HepG2 (cell line): Measurements from ENCODE around the gene FTL. TPM values are rescaled to one million over a fixed set of nuclear protein-coding genes. Genes with fewer than 3 reads are reported as not detected.
A peak's percentile ranks its signal among the peaks of the same experiment; 100 is the strongest.

Experiments
- ATAC-seq: fragments of 200-7000 bp; cut with Tn5 transposase; 3 replicates; pipeline ENCODE4 v1.9.1; 2020; ENCODE audit warnings: mild to moderate bottlenecking, moderate library complexity
- BruUV-seq: library from RNA; stranded (reverse); fragments of 400-500 nt; replicated peaks from 2 replicates; lab custom pipeline; 2021; lab: Mats Ljungman, UMichigan
- CTCF ChIA-PET: fragments of 300-600 bp; formaldehyde crosslinking; extraction: SDS; loops from one replicate; lab custom pipeline; 2021; ENCODE audit warnings: low total read pairs, inconsistent platforms, low intra/inter-chr PET ratio; lab: Yijun Ruan, JAX
- POLR2A ChIA-PET: fragments of 350-600 bp; sonication (Branson Sonifier 250); formaldehyde crosslinking; loops from one replicate; lab custom pipeline; 2020; ENCODE audit warnings: antibody characterized with exemption, inconsistent platforms; lab: Yijun Ruan, JAX
- DNase-seq: peaks from one replicate; pipeline ENCODE4 v3.0.0-alpha.2; 2015; ENCODE audit warnings: low spot score
- FAIRE-seq: peaks from 3 replicates; lab custom pipeline; 2011; peaks lifted over from hg19 to GRCh38; lab: Jason Lieb, UNC
- H2AFZ ChIP-seq: one replicate; pipeline ENCODE4 v1.6.1; 2011; ENCODE audit warnings: low read length, inconsistent platforms
- H3K27ac ChIP-seq: fragments of 300-600 bp; 3 replicates; pipeline ENCODE4 v1.8.0; 2011; ENCODE audit warnings: mixed run types, mild to moderate bottlenecking, mixed read lengths, low read length, inconsistent platforms; ENCODE audit not compliant: insufficient read depth; ENCODE audit errors: extremely low read length
- H3K27me3 ChIP-seq, 2 experiments: fragments of 200-600 bp in 1 of 2; 2 replicates in 1 of 2; 3 replicates in 1 of 2; pipeline versions ENCODE4 v1.6.0 to v1.8.0; 2011; ENCODE audit warnings: low read length in 2 of 2, mild to moderate bottlenecking in 2 of 2, moderate library complexity in 2 of 2, inconsistent platforms in 1 of 2; ENCODE audit not compliant: insufficient read depth in 2 of 2, control insufficient read depth in 1 of 2
- H3K36me3 ChIP-seq, 2 experiments: fragments of 200-600 bp in 1 of 2; replicated peaks in 1 of 2; 2 replicates in 1 of 2; 3 replicates in 1 of 2; pipeline versions ENCODE4 v1.5.1 to v1.8.0; 2011; ENCODE audit warnings: low read length in 2 of 2, inconsistent platforms in 1 of 2; ENCODE audit not compliant: insufficient read depth in 2 of 2, control insufficient read depth in 1 of 2
- H3K4me1 ChIP-seq: 2 replicates; pipeline ENCODE4 v1.5.1; 2012; ENCODE audit warnings: low read length, inconsistent platforms; ENCODE audit not compliant: insufficient read depth
- H3K4me2 ChIP-seq: 2 replicates; pipeline ENCODE4 v1.6.0; 2011; ENCODE audit warnings: low read depth, low read length, inconsistent platforms
- H3K4me3 ChIP-seq, 3 experiments: fragments of 200-600 bp in 1 of 3; sonication (generic), shearing (Covaris generic) in 1 of 3; replicated peaks in 1 of 3; 2 replicates each; pipeline ENCODE4 v1.5.1; 2011 to 2016; ENCODE audit warnings: low read length in 3 of 3, inconsistent platforms in 2 of 3, low read depth in 2 of 3, mild to moderate bottlenecking in 2 of 3, control low read depth in 1 of 3, mixed read lengths in 1 of 3; ENCODE audit not compliant: insufficient read depth in 1 of 3
- H3K79me2 ChIP-seq: one replicate; pipeline ENCODE4 v1.6.1; 2011; ENCODE audit warnings: low read length, inconsistent platforms; ENCODE audit not compliant: insufficient read depth
- H3K9ac ChIP-seq: 2 replicates; pipeline ENCODE4 v1.6.0; 2011; ENCODE audit warnings: mild to moderate bottlenecking, low read depth, low read length, inconsistent platforms; ENCODE audit not compliant: insufficient read depth
- H3K9me3 ChIP-seq: 2 replicates; pipeline ENCODE4 v1.5.1; 2012; ENCODE audit warnings: mild to moderate bottlenecking, low read length
- H4K20me1 ChIP-seq: 2 replicates; pipeline ENCODE4 v1.6.0; 2011; ENCODE audit warnings: inconsistent platforms, mild to moderate bottlenecking, low read length, moderate library complexity; ENCODE audit not compliant: insufficient read depth
- ATRX ChIP-seq: sonication (generic); formaldehyde crosslinking; IDR thresholded peaks from 2 replicates; pipeline ENCODE4 v1.4.0; 2020; ENCODE audit warnings: missing genetic modification reagents, borderline replicate concordance
- BORCS8-MEF2B ChIP-seq: sonication (generic); formaldehyde crosslinking; IDR thresholded peaks from 2 replicates; pipeline ENCODE4 v1.8.0; 2022; ENCODE audit warnings: mild to moderate bottlenecking, missing genetic modification reagents
- ELF4 ChIP-seq: sonication (generic); formaldehyde crosslinking; IDR thresholded peaks from 2 replicates; pipeline ENCODE4 v1.5.0; 2020; ENCODE audit warnings: missing genetic modification reagents, mild to moderate bottlenecking, moderate library complexity, borderline replicate concordance
- FOSL1 ChIP-seq: sonication (generic); formaldehyde crosslinking; IDR thresholded peaks from 2 replicates; pipeline ENCODE4 v1.9.0; 2021; ENCODE audit warnings: missing genetic modification reagents, borderline replicate concordance
- HIVEP1 ChIP-seq: sonication (generic); formaldehyde crosslinking; IDR thresholded peaks from 2 replicates; pipeline ENCODE4 v1.4.0; 2020; ENCODE audit warnings: mild to moderate bottlenecking, missing genetic modification reagents
- KDM3A ChIP-seq: IDR thresholded peaks from 2 replicates; pipeline ENCODE4 v1.6.1; 2018; ENCODE audit warnings: low read depth, missing compliant biosample characterization
- NFE2L1 ChIP-seq: sonication (generic); formaldehyde crosslinking; IDR thresholded peaks from 2 replicates; pipeline ENCODE4 v1.4.0; 2020; ENCODE audit warnings: missing genetic modification reagents, mild to moderate bottlenecking, borderline replicate concordance
- SMC3 ChIP-seq: IDR thresholded peaks from 2 replicates; pipeline ENCODE4 v1.6.1; 2011; ENCODE audit warnings: low read length, improper control_type of control experiment
- SOX13 ChIP-seq, 3 experiments: fragments of 450-650 bp in 1 of 3; sonication (generic) in 1 of 3; formaldehyde crosslinking in 1 of 3; IDR thresholded peaks in 2 of 3; conservative IDR thresholded peaks in 1 of 3; 2 replicates each; pipeline versions ENCODE4 v1.5.0 to v1.6.1; 2016 to 2020; ENCODE audit warnings: antibody characterized with exemption in 1 of 3, mild to moderate bottlenecking in 1 of 3, missing compliant biosample characterization in 1 of 3, missing genetic modification reagents in 1 of 3, moderate library complexity in 1 of 3
- TBX2 ChIP-seq: sonication (generic); formaldehyde crosslinking; IDR thresholded peaks from 2 replicates; pipeline ENCODE4 v1.5.0; 2020; ENCODE audit warnings: missing genetic modification reagents, mild to moderate bottlenecking, borderline replicate concordance
- ZBTB21 ChIP-seq: sonication (generic); formaldehyde crosslinking; IDR thresholded peaks from 2 replicates; pipeline ENCODE4 v1.4.0; 2020; ENCODE audit warnings: missing genetic modification reagents
- ZNF326 ChIP-seq: sonication (generic); formaldehyde crosslinking; IDR thresholded peaks from 2 replicates; pipeline ENCODE4 v1.4.0; 2020; ENCODE audit warnings: missing genetic modification reagents, borderline replicate concordance
- ZNF724P ChIP-seq: sonication (generic); formaldehyde crosslinking; IDR thresholded peaks from 2 replicates; pipeline ENCODE4 v1.8.0; 2022; ENCODE audit warnings: missing genetic modification reagents, borderline replicate concordance
- ZNF790 ChIP-seq: sonication (generic); formaldehyde crosslinking; IDR thresholded peaks from 2 replicates; pipeline ENCODE4 v1.8.0; 2022; ENCODE audit warnings: missing genetic modification reagents, mild to moderate bottlenecking, borderline replicate concordance
- ZSCAN31 ChIP-seq: sonication (generic); formaldehyde crosslinking; IDR thresholded peaks from 2 replicates; pipeline ENCODE4 v1.5.0; 2020; ENCODE audit warnings: low read depth, mild to moderate bottlenecking, missing genetic modification reagents
- WGBS: methylation state at CpG from one replicate; pipeline ENCODE4 v1.1.6; 2017; ENCODE audit warnings: low lambda C conversion rate; 5-methylcytosine and 5-hydroxymethylcytosine counted together
- in situ Hi-C: cut with HindIII; loops from 2 replicates; pipeline ENCODE4 v1.10.0; 2017; ENCODE audit warnings: low pct_unique_long_range_greater_than_20kb; ENCODE audit not compliant: extremely low pct_ligation_motif_present
- intact Hi-C: fragments of 100-400 bp; cut with micrococcal nuclease; formaldehyde crosslinking; loops from one replicate; pipeline ENCODE4 v1.10.0; 2022; ENCODE audit not compliant: unreplicated experiment
- polyA plus RNA-seq, 8 experiments: library from polyadenylated mRNA; depleted of rRNA in 3 of 8; stranded (reverse) in 7 of 8; unstranded in 1 of 8; fragments of >200 nt; fragmentation: Illumina TruSeq in 4 of 8; extraction: Trizol in 4 of 8; gene quantifications; 2 replicates each; pipeline versions ENCODE4 v1.2.1 to v1.2.3, GENCODE V29; 2011 to 2016; ENCODE audit warnings: low read depth in 4 of 8, missing spikeins in 1 of 8, mixed read lengths in 1 of 8; ENCODE audit not compliant: insufficient read depth in 1 of 8
- total RNA-seq, 5 experiments: library from RNA; depleted of rRNA; stranded (reverse); fragments of >200 nt; fragmentation: Illumina TruSeq; extraction: Trizol; gene quantifications; 2 replicates each; pipeline ENCODE4 v1.2.3, GENCODE V29; 2016; ENCODE audit warnings: low read depth in 1 of 5
- TF ChIP-seq, protein P1 (sequence below): sonication (generic); formaldehyde crosslinking; IDR thresholded peaks from 2 replicates; pipeline ENCODE4 v1.8.0; 2023; ENCODE audit warnings: mild to moderate bottlenecking, missing genetic modification reagents
- TF ChIP-seq, protein P2 (sequence below): sonication (generic); formaldehyde crosslinking; IDR thresholded peaks from 2 replicates; pipeline ENCODE4 v1.9.0; 2021; ENCODE audit warnings: missing genetic modification reagents, mild to moderate bottlenecking, borderline replicate concordance
- TF ChIP-seq, protein P3 (sequence below): sonication (generic); formaldehyde crosslinking; IDR thresholded peaks from 2 replicates; pipeline ENCODE4 v1.8.1; 2023; ENCODE audit warnings: mild to moderate bottlenecking, inconsistent platforms, moderate library complexity, missing genetic modification reagents, borderline replicate concordance
- TF ChIP-seq, protein P4 (sequence below): IDR thresholded peaks from 2 replicates; pipeline ENCODE4 v1.6.1; 2016; ENCODE audit warnings: low read depth, borderline replicate concordance

The FTL gene
- total and polyA plus RNA-seq, 2 of the 13 experiments (the other 11 are each of a cell fraction or from before 2014, with no cell fraction given) = 2,721 to 8,800 TPM

DNA sequence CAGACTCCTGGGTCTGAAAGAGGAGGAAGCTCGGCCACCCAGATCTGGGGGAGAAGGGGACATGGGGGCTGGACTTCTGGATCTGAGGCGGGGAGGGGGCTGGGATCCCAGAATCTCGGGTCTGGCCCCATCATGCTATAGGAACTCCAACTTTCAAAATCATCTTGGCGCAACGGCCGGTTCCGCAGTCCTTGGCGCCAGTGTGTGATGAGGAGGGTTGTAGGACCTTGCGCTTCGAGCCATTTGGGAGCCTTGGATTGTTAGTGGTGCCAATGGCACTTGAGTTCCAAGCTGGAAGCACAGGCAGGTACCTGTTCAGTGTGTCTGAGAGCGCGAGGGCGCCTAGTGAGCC lies 28.9 kb downstream of the FTL start (continued):
- TF ChIP-seq, protein P1, sequence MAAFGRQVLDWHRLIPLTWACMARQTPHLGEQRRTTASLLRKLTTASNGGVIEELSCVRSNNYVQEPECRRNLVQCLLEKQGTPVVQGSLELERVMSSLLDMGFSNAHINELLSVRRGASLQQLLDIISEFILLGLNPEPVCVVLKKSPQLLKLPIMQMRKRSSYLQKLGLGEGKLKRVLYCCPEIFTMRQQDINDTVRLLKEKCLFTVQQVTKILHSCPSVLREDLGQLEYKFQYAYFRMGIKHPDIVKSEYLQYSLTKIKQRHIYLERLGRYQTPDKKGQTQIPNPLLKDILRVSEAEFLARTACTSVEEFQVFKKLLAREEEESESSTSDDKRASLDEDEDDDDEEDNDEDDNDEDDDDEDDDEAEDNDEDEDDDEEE (CRISPR knock-in tag) = 0 out of 2 replicates have a peak, but pooled peaks have one; percentile 5
- TF ChIP-seq HIVEP1 = no peak

DNA sequence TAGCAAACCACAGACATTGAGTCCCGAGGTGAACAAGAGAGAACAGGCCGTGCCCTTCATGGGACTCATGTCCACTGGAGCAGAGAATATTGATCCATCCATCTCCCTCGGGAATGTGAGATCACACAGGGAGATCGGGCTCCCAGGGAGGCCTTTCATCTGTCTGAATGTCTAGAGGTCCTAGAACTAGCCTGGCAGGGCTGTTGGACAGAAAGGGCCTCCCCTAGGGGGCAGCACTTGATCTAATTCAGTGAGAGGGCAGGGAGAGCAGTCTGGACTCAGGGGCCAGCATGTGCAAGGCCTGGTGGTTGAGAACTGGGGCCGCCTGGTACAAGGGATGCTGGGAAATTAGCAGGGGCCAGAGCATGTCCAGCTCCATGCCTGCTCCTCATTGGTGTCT lies 32.9 kb downstream of the FTL start:
- BruUV-seq = no TSS peak
- CTCF ChIA-PET = no interaction called here
- Histone ChIP-seq H3K4me2 (peak overlapping the region; percentile 33; the same call in 1 of the 2 replicates), H3K27me3 (no peaks in the 10 kb centered on the region; a peak in 1 of 5 replicates), H3K27ac (no peak overlapping the region), H4K20me1 (no peaks in the 10 kb centered on the region), H3K4me1 (peaks cover 18% of the 10 kb centered on the region), H3K36me3 (peaks cover 3 to 14% of the 10 kb centered on the region in 2 experiments; a peak in 3 of 5 replicates), H3K9ac (no peak overlapping the region), H3K9me3 (no peaks in the 10 kb centered on the region), H3K79me2 (peaks cover 32% of the 10 kb centered on the region), H2AFZ (no peak overlapping the region), H3K4me3 (no peak overlapping the region)
- POLR2A ChIA-PET = interaction anchor here (0.6 kb wide), 1 partner anchor 10 kb away, joined by 3 read pairs; no protein-coding TSS in a partner anchor
- DNase-seq = peak; percentile 73
- in situ Hi-C loops = no loop called here
- 50% methylated on average over 4 of the region's 5 CpGs for WGBS
- FAIRE-seq = no peak
- ATAC-seq = peak; percentile 57
- intact Hi-C loops = no loop called here
- no peak for TF ChIP-seq NFE2L1
- no peak for TF ChIP-seq BORCS8-MEF2B
- peak; percentile 54; the same call in 1 of the 2 replicates for TF ChIP-seq ZSCAN31 (CRISPR knock-in tag)
- TF ChIP-seq, protein P2, sequence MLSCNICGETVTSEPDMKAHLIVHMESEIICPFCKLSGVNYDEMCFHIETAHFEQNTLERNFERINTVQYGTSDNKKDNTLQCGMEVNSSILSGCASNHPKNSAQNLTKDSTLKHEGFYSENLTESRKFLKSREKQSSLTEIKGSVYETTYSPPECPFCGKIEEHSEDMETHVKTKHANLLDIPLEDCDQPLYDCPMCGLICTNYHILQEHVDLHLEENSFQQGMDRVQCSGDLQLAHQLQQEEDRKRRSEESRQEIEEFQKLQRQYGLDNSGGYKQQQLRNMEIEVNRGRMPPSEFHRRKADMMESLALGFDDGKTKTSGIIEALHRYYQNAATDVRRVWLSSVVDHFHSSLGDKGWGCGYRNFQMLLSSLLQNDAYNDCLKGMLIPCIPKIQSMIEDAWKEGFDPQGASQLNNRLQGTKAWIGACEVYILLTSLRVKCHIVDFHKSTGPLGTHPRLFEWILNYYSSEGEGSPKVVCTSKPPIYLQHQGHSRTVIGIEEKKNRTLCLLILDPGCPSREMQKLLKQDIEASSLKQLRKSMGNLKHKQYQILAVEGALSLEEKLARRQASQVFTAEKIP (CRISPR knock-in tag) = no peak
- no peak for TF ChIP-seq ZNF790
- TF ChIP-seq TBX2 (CRISPR knock-in tag) = peak; percentile 26; the same call in 1 of the 2 replicates
- no peak for TF ChIP-seq ZBTB21 (CRISPR knock-in tag)
- no peak for TF ChIP-seq ZNF724P (CRISPR knock-in tag)
- no peak for TF ChIP-seq KDM3A (CRISPR knock-in tag)
- peak; percentile 25; the same call in 1 of the 2 replicates for TF ChIP-seq SMC3
- no peak for TF ChIP-seq ZNF326 (CRISPR knock-in tag)
- TF ChIP-seq ELF4 (CRISPR knock-in tag) = no peak
- TF ChIP-seq, protein P3, sequence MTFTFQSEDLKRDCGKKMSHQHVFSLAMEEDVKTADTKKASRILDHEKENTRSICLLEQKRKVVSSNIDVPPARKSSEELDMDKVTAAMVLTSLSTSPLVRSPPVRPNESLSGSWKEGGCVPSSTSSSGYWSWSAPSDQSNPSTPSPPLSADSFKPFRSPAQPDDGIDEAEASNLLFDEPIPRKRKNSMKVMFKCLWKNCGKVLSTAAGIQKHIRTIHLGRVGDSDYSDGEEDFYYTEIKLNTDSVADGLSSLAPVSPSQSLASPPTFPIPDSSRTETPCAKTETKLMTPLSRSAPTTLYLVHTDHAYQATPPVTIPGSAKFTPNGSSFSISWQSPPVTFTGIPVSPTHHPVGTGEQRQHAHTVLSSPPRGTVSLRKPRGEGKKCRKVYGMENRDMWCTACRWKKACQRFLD = no peak
- TF ChIP-seq, protein P4, sequence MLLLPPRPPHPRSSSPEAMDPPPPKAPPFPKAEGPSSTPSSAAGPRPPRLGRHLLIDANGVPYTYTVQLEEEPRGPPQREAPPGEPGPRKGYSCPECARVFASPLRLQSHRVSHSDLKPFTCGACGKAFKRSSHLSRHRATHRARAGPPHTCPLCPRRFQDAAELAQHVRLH (CRISPR knock-in tag) = no peak
- TF ChIP-seq ATRX = no peak
- no peak for TF ChIP-seq SOX13 (IDR thresholded peaks at IDR 0.05)
- TF ChIP-seq SOX13 (CRISPR knock-in tag; conservative IDR thresholded peaks at IDR 0.05 in 1 of 2, IDR thresholded peaks at IDR 0.05 in 1 of 2) = no peak
- no peak for TF ChIP-seq FOSL1 (CRISPR knock-in tag)
